Measurements from ENCODE around the gene NRN1L. TPM values are rescaled to one million over a fixed set of nuclear protein-coding genes. Genes with fewer than 3 reads are reported as not detected.

Gene NRN1L
- total and polyA plus RNA-seq, 9 donors = 0.24 to 1.3 (median 0.75) TPM; not detected in 2

GRCh38 chr16:67927131-67927941, 42.7 kb downstream of the NRN1L start:
- H3K4me1 ChIP-seq (ENCODE audit: control insufficient read depth, insufficient read depth, low read length) = peaks cover 39% of the 10 kb centered on the region
- H3K36me3 ChIP-seq (ENCODE audit: control insufficient read depth, insufficient read depth, low read length) = peaks cover 76% of the 10 kb centered on the region
- no peaks in the 10 kb centered on the region for H3K27me3 ChIP-seq (ENCODE audit: control insufficient read depth, insufficient read depth, low read length)
- 91% methylated on average over 19 of the region's 22 CpGs for WGBS (ENCODE audit: insufficient coverage)
- H3K4me3 ChIP-seq (ENCODE audit: low read length) = no peak overlapping the region
- H3K27ac ChIP-seq (ENCODE audit: low read length) = no peak overlapping the region
- peak; percentile 7 for DNase-seq
- H3K9me3 ChIP-seq (replicated peaks; ENCODE audit: control insufficient read depth, low read depth, low read length) = no peaks in the 10 kb centered on the region

GRCh38 chr16:67928147-67928546, 43.5 kb downstream of the NRN1L start:
- Histone ChIP-seq H3K4me3 (ENCODE audit: low read length) (no peak overlapping the region), H3K36me3 (ENCODE audit: control insufficient read depth, insufficient read depth, low read length) (peaks cover 75% of the 10 kb centered on the region), H3K27me3 (ENCODE audit: control insufficient read depth, insufficient read depth, low read length) (no peaks in the 10 kb centered on the region), H3K27ac (ENCODE audit: low read length) (no peak overlapping the region), H3K9me3 (replicated peaks; ENCODE audit: control insufficient read depth, low read depth, low read length) (no peaks in the 10 kb centered on the region), H3K4me1 (ENCODE audit: control insufficient read depth, insufficient read depth, low read length) (peaks cover 33% of the 10 kb centered on the region)
- 91% methylated on average over 4 of the region's 7 CpGs for WGBS (ENCODE audit: insufficient coverage)
- peak; percentile 9 for DNase-seq

GRCh38 chr16:67928561-67929364, 44.1 kb downstream of the NRN1L start:
- Histone ChIP-seq H3K9me3 (replicated peaks; ENCODE audit: control insufficient read depth, low read depth, low read length) (no peaks in the 10 kb centered on the region), H3K4me3 (ENCODE audit: low read length) (no peak overlapping the region), H3K27me3 (ENCODE audit: control insufficient read depth, insufficient read depth, low read length) (no peaks in the 10 kb centered on the region), H3K4me1 (ENCODE audit: control insufficient read depth, insufficient read depth, low read length) (peaks cover 28% of the 10 kb centered on the region), H3K27ac (ENCODE audit: low read length) (no peak overlapping the region), H3K36me3 (ENCODE audit: control insufficient read depth, insufficient read depth, low read length) (peaks cover 73% of the 10 kb centered on the region)
- peak; percentile 76 for DNase-seq
- WGBS (ENCODE audit: insufficient coverage) = 52% methylated on average over 11 of the region's 16 CpGs

- 90% methylated on average over 14 of the region's 14 CpGs for WGBS (ENCODE audit: insufficient coverage)
- peaks cover 71% of the 10 kb centered on the region for H3K36me3 ChIP-seq (ENCODE audit: control insufficient read depth, insufficient read depth, low read length)
- no peaks in the 10 kb centered on the region for H3K27me3 ChIP-seq (ENCODE audit: control insufficient read depth, insufficient read depth, low read length)
- no peak for DNase-seq
- peaks cover 32% of the 10 kb centered on the region for H3K4me1 ChIP-seq (ENCODE audit: control insufficient read depth, insufficient read depth, low read length)
- no peaks in the 10 kb centered on the region for H3K9me3 ChIP-seq (replicated peaks; ENCODE audit: control insufficient read depth, low read depth, low read length)
- no peak overlapping the region for H3K4me3 ChIP-seq (ENCODE audit: low read length)
- H3K27ac ChIP-seq (ENCODE audit: low read length) = no peak overlapping the region
Measured at GRCh38 chr16:67930191-67930590, 45.5 kb downstream of the NRN1L start.

GRCh38 chr16:67930678-67931211, 46.1 kb downstream of the NRN1L start:
- WGBS (ENCODE audit: insufficient coverage) = 89% methylated on average over 15 of the region's 17 CpGs
- H3K27me3 ChIP-seq (ENCODE audit: control insufficient read depth, insufficient read depth, low read length) = no peaks in the 10 kb centered on the region
- no peak overlapping the region for H3K4me3 ChIP-seq (ENCODE audit: low read length)
- no peaks in the 10 kb centered on the region for H3K9me3 ChIP-seq (replicated peaks; ENCODE audit: control insufficient read depth, low read depth, low read length)
- DNase-seq = peak; percentile 6
- H3K36me3 ChIP-seq (ENCODE audit: control insufficient read depth, insufficient read depth, low read length) = peaks cover 71% of the 10 kb centered on the region
- H3K27ac ChIP-seq (ENCODE audit: low read length) = no peak overlapping the region
- peaks cover 31% of the 10 kb centered on the region for H3K4me1 ChIP-seq (ENCODE audit: control insufficient read depth, insufficient read depth, low read length)

- WGBS (ENCODE audit: insufficient coverage) = 71% methylated on average over 11 of the region's 15 CpGs
Measured at GRCh38 chr16:67931712-67932461, 47.2 kb downstream of the NRN1L start, which contains the start of gene CTRL. TSS of gene CTRL (minus strand) at chr16:67931862. CDS start at chr16:67931852, 10 bp downstream.

GRCh38 chr16:67932462-67932840, 47.8 kb downstream of the NRN1L start:
- no peak overlapping the region for H3K4me3 ChIP-seq (ENCODE audit: low read length)
- H3K4me1 ChIP-seq (ENCODE audit: control insufficient read depth, insufficient read depth, low read length) = peaks cover 28% of the 10 kb centered on the region
- H3K36me3 ChIP-seq (ENCODE audit: control insufficient read depth, insufficient read depth, low read length) = peaks cover 56% of the 10 kb centered on the region
- H3K9me3 ChIP-seq (replicated peaks; ENCODE audit: control insufficient read depth, low read depth, low read length) = no peaks in the 10 kb centered on the region
- no peaks in the 10 kb centered on the region for H3K27me3 ChIP-seq (ENCODE audit: control insufficient read depth, insufficient read depth, low read length)
- DNase-seq = peak; percentile 15
- 95% methylated on average over 3 of the region's 4 CpGs for WGBS (ENCODE audit: insufficient coverage)
- no peak overlapping the region for H3K27ac ChIP-seq (ENCODE audit: low read length)

More at GRCh38 chr16:67931712-67932461, 47.2 kb downstream of the NRN1L start, which contains the start of gene CTRL:
- Histone ChIP-seq H3K27ac (ENCODE audit: low read length) (no peak within 1 kb of the TSS), H3K27me3 (ENCODE audit: control insufficient read depth, insufficient read depth, low read length) (no peaks in the 10 kb centered on the region), H3K4me3 (ENCODE audit: low read length) (no peak within 1 kb of the TSS), H3K4me1 (ENCODE audit: control insufficient read depth, insufficient read depth, low read length) (peaks cover 24% of the 10 kb centered on the region), H3K36me3 (ENCODE audit: control insufficient read depth, insufficient read depth, low read length) (peaks cover 62% of the 10 kb centered on the region), H3K9me3 (replicated peaks; ENCODE audit: control insufficient read depth, low read depth, low read length) (no peaks in the 10 kb centered on the region)
- DNase-seq = peak; percentile 14

GRCh38 chr16:67933805-67934204, 49.1 kb downstream of the NRN1L start:
- Histone ChIP-seq H3K9me3 (replicated peaks; ENCODE audit: control insufficient read depth, low read depth, low read length) (no peaks in the 10 kb centered on the region), H3K4me1 (ENCODE audit: control insufficient read depth, insufficient read depth, low read length) (peaks cover 24% of the 10 kb centered on the region), H3K4me3 (ENCODE audit: low read length) (no peak overlapping the region), H3K27ac (ENCODE audit: low read length) (no peak overlapping the region), H3K27me3 (ENCODE audit: control insufficient read depth, insufficient read depth, low read length) (no peaks in the 10 kb centered on the region), H3K36me3 (ENCODE audit: control insufficient read depth, insufficient read depth, low read length) (peaks cover 44% of the 10 kb centered on the region)
- DNase-seq = peak; percentile 7
- 77% methylated on average over 7 of the region's 7 CpGs for WGBS (ENCODE audit: insufficient coverage)

GRCh38 chr16:67934306-67935100, 49.8 kb downstream of the NRN1L start:
- 34% methylated on average over 12 of the region's 13 CpGs for WGBS (ENCODE audit: insufficient coverage)

More at GRCh38 chr16:67934306-67935100, 49.8 kb downstream of the NRN1L start:
- H3K36me3 ChIP-seq (ENCODE audit: control insufficient read depth, insufficient read depth, low read length) = peaks cover 41% of the 10 kb centered on the region
- DNase-seq = no peak
- peak overlapping the region; percentile 87 for H3K4me3 ChIP-seq (ENCODE audit: low read length)
- no peaks in the 10 kb centered on the region for H3K27me3 ChIP-seq (ENCODE audit: control insufficient read depth, insufficient read depth, low read length)
- H3K9me3 ChIP-seq (replicated peaks; ENCODE audit: control insufficient read depth, low read depth, low read length) = no peaks in the 10 kb centered on the region
- H3K27ac ChIP-seq (ENCODE audit: low read length) = peak overlapping the region; percentile 45
- H3K4me1 ChIP-seq (ENCODE audit: control insufficient read depth, insufficient read depth, low read length) = peaks cover 24% of the 10 kb centered on the region

Data from muscle of leg (tissue), 11 donors.